Measurements from ENCODE around the gene SYDE2.

SYDE2 gene

GRCh38 chr1:85202092-85202863, 1.5 kb upstream of the SYDE2 start:
- DNase-seq (ENCODE audit: low read depth in 1 of 2, low spot score in 1 of 2) = no peak
- peaks cover 37% of the 10 kb centered on the region for H3K27me3 ChIP-seq (ENCODE audit: insufficient read depth, poor library complexity, severe bottlenecking)
- H3K27ac ChIP-seq (replicated peaks) = no peak overlapping the region
- peak overlapping the region; percentile 42; the same call in 1 of the 2 replicates for H3K4me3 ChIP-seq (replicated peaks; ENCODE audit: insufficient read depth, low read length)
- TF ChIP-seq GABPA (IDR thresholded peaks at IDR 0.05; ENCODE audit: low read depth) (no peak), CTCF (IDR thresholded peaks at IDR 0.05; ENCODE audit: insufficient read depth, low read length) (no peak), SPI1 (IDR thresholded peaks at IDR 0.05; ENCODE audit: borderline replicate concordance, low read depth) (no peak), POLR2AphosphoS5 (IDR thresholded peaks at IDR 0.05; ENCODE audit: low read depth) (no peak)
- TF ChIP-seq, protein P1, sequence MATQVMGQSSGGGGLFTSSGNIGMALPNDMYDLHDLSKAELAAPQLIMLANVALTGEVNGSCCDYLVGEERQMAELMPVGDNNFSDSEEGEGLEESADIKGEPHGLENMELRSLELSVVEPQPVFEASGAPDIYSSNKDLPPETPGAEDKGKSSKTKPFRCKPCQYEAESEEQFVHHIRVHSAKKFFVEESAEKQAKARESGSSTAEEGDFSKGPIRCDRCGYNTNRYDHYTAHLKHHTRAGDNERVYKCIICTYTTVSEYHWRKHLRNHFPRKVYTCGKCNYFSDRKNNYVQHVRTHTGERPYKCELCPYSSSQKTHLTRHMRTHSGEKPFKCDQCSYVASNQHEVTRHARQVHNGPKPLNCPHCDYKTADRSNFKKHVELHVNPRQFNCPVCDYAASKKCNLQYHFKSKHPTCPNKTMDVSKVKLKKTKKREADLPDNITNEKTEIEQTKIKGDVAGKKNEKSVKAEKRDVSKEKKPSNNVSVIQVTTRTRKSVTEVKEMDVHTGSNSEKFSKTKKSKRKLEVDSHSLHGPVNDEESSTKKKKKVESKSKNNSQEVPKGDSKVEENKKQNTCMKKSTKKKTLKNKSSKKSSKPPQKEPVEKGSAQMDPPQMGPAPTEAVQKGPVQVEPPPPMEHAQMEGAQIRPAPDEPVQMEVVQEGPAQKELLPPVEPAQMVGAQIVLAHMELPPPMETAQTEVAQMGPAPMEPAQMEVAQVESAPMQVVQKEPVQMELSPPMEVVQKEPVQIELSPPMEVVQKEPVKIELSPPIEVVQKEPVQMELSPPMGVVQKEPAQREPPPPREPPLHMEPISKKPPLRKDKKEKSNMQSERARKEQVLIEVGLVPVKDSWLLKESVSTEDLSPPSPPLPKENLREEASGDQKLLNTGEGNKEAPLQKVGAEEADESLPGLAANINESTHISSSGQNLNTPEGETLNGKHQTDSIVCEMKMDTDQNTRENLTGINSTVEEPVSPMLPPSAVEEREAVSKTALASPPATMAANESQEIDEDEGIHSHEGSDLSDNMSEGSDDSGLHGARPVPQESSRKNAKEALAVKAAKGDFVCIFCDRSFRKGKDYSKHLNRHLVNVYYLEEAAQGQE (IDR thresholded peaks at IDR 0.05; ENCODE audit: insufficient replicate concordance, low read depth) = no peak

DNA sequence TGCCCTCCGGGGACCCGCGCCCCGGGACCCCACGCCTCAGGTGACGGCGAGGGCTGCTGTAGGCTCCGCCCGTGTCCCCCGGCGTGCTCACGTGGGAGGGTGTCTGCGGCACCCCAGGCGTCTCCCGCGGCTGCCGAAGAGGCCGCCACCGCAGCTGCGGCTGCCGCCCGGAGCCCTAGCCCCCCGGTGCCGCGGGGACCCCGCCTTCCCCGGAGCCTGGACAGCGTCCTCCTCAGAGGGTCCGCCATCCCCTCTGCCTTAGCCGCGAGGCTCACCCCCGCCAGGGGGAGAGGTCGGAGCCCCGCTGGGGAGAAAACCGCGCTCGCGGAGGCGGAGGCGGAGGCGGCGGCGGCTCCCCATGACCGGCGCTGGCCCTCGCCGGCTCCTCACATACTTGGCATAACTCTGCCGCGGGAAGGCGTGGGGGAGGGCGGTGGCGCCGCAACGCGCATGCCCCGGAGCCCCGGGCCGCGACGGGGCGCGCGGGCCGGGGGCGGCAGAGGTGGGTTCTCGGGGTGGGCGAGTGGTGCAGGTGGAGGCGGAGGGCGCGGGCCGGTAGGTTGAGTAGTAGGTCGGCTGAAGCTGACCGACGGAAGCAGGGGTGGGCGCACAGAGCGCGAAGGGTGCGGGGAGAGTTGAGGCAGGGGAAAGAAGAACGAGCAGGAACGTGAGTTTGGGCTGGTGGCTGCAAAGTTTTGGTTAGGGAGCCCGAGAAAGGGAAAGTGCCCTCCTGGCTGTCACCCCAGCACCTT, 700 bp upstream of the SYDE2 start:
- no peak overlapping the region for H3K27ac ChIP-seq (replicated peaks)
- DNase-seq (ENCODE audit: low read depth in 1 of 2, low spot score in 1 of 2) = peak in 1 of 2 experiments; percentile 4
- no peak for TF ChIP-seq SPI1 (IDR thresholded peaks at IDR 0.05; ENCODE audit: borderline replicate concordance, low read depth)
- TF ChIP-seq, protein P1 (IDR thresholded peaks at IDR 0.05; ENCODE audit: insufficient replicate concordance, low read depth) = no peak
- no peak for TF ChIP-seq POLR2AphosphoS5 (IDR thresholded peaks at IDR 0.05; ENCODE audit: low read depth)
- no peak for TF ChIP-seq GABPA (IDR thresholded peaks at IDR 0.05; ENCODE audit: low read depth)
- no peak for TF ChIP-seq CTCF (IDR thresholded peaks at IDR 0.05; ENCODE audit: insufficient read depth, low read length)
- peaks cover 37% of the 10 kb centered on the region for H3K27me3 ChIP-seq (ENCODE audit: insufficient read depth, poor library complexity, severe bottlenecking)
- H3K4me3 ChIP-seq (replicated peaks; ENCODE audit: insufficient read depth, low read length) = peak overlapping the region; percentile 42

DNA sequence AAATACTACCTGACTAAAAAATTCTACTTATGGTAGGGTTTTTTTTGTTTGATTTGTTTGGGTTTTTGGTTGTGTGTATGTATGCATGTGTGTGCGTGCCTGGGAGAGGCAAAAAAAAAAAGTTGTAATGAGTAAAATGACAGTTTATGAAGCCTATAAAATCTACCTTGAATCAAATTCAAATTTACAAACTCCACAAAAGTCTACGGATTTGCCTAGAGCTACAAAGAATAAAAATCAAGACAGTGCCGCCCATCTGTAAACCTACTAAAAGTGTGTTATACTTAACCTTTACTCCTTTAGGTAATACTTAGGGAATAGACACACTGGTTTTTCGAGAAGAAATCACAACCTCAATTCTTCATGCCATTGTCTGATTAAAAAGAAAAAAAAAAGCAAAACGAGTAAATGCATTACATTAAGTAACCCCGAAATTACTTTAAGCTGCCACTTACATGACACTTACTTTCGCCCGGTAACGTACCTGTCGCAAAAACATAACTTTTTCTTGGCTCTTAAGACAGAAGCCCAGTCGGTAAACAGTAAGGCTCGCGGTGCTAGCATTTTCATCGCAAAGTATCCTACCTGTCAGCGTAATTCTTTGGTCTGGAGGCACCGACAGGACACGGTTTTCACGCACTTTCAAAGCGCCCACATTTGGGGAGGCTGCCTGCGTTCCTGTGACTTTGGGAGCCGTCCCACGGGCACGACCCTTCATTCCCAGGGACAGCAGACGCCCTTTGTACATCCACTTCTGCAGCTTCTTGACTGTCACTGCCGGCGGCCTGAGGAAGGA, 951 bp downstream of the SYDE2 start:
- peaks cover 37% of the 10 kb centered on the region for H3K27me3 ChIP-seq (ENCODE audit: insufficient read depth, poor library complexity, severe bottlenecking)
- H3K27ac ChIP-seq (replicated peaks) = no peak overlapping the region
- no peak for DNase-seq (ENCODE audit: low read depth in 1 of 2, low spot score in 1 of 2)
- no peak overlapping the region for H3K4me3 ChIP-seq (replicated peaks; ENCODE audit: insufficient read depth, low read length)
- TF ChIP-seq CTCF (IDR thresholded peaks at IDR 0.05; ENCODE audit: insufficient read depth, low read length) = no peak

All from HL-60 (cell line).